ENCODE measurements around the gene SHISA5.
"Not testable (repeated sequence)": the region's sequence is repeated elsewhere in the genome, so short reads cannot be mapped to it uniquely, and the experiment has no call there.

SHISA5 gene

DNA sequence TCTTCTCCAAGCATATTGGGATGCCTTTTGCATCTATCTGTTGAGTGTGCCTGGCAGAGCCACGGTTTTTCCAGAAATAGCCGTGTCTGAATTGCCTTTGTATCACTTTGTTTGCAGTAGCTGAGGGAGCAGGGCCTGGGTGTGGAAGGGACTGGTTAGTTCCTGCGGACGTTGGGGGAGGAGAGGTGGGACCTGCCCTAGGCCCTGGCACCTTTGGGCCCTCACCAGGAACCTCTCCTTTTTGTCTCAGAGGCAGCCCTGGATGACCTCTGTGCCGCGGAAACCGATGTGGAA lies 38.8 kb downstream of the SHISA5 start:
- no peak for DNase-seq (ENCODE audit: extremely low read depth, low read depth)
- TF ChIP-seq, protein P1, sequence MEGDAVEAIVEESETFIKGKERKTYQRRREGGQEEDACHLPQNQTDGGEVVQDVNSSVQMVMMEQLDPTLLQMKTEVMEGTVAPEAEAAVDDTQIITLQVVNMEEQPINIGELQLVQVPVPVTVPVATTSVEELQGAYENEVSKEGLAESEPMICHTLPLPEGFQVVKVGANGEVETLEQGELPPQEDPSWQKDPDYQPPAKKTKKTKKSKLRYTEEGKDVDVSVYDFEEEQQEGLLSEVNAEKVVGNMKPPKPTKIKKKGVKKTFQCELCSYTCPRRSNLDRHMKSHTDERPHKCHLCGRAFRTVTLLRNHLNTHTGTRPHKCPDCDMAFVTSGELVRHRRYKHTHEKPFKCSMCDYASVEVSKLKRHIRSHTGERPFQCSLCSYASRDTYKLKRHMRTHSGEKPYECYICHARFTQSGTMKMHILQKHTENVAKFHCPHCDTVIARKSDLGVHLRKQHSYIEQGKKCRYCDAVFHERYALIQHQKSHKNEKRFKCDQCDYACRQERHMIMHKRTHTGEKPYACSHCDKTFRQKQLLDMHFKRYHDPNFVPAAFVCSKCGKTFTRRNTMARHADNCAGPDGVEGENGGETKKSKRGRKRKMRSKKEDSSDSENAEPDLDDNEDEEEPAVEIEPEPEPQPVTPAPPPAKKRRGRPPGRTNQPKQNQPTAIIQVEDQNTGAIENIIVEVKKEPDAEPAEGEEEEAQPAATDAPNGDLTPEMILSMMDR (IDR thresholded peaks at IDR 0.05; ENCODE audit: low read depth, low read length) = no peak

DNA sequence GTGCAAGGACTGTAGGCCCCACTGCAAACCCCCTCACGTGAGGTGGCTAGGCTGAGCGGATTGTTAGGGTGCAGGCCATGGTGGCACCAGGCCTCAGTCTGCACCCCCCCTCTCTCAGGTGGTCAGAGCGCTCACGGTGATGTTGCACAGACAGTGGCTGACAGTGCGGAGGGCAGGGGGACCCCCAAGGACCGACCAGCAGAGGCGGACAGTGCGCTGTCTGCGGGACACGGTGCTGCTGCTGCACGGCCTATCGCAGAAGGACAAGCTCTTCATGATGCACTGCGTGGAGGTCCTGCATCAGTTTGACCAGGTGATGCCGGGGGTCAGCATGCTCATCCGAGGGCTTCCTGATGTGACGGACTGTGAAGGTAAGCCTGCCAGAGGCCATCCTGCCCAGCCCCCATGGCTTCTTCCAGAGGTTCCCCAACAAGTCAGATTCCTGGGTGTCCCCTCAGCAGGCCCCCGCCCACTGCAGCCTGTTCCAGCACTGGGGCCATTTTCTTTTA lies 39.2 kb downstream of the SHISA5 start:
- TF ChIP-seq, protein P1 (IDR thresholded peaks at IDR 0.05; ENCODE audit: low read depth, low read length) = no peak

DNA sequence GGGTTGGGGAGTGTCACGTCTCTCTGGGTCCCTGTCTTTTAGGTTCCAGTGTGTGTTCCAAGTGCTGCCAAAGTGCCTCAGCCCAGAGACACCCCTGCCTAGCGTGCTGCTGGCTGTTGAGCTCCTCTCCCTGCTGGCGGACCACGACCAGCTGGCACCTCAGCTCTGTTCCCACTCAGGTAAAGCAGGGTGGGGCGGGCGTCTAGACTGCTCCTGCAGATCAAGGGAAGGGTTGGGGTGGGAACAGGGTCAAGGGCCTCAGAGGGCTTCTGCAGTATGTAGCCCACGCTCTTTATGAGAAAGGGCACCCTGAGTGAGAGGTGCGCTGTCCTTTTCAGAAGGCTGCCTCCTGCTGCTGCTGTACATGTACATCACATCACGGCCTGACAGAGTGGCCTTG lies 40.3 kb downstream of the SHISA5 start:
- DNase-seq (ENCODE audit: extremely low read depth, low read depth) = no peak
- TF ChIP-seq, protein P1 (IDR thresholded peaks at IDR 0.05; ENCODE audit: low read depth, low read length) = no peak

More for the DNA sequence above, 39.2 kb downstream of the SHISA5 start:
- DNase-seq (ENCODE audit: extremely low read depth, low read depth) = no peak

DNA sequence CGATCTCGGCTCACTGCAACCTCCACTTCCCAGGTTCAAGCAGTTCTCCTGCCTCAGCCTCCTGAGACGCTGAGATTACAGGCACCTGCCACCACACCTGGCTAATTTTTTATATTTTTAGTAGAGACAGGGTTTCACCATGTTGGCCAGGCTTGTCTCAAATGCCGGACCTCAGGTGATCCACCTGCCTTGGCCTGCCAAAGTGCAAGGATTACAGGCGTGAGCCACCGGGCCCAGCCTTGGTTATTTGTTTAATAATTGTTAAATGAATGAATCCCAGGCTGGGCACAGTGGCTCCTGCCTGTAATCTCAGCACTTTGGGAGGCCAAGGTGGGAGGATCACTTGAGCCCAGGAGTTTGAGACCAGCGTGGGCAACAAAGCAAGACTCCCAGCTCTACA lies 42.2 kb downstream of the SHISA5 start:
- not testable (repeated sequence) for DNase-seq (ENCODE audit: extremely low read depth, low read depth)

DNA sequence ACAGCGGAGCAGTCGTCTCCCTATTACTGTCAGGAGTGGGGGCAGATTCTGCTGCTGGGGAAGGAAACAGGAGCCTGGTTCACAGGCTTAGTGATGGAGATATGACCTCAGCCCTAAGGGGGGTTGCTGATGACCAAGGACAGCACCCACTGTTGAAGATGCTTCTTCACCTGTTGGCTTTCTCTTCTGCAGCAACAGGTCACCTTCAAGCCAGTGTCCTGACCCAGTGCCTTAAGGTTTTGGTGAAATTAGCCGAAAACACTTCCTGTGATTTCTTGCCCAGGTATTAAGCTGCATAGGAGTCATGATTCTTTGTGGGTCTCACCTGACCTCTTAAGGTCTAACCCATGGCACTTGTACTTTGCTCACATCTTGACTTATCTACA lies 43.5 kb downstream of the SHISA5 start:
- TF ChIP-seq, protein P1 (IDR thresholded peaks at IDR 0.05; ENCODE audit: low read depth, low read length) = no peak

DNA sequence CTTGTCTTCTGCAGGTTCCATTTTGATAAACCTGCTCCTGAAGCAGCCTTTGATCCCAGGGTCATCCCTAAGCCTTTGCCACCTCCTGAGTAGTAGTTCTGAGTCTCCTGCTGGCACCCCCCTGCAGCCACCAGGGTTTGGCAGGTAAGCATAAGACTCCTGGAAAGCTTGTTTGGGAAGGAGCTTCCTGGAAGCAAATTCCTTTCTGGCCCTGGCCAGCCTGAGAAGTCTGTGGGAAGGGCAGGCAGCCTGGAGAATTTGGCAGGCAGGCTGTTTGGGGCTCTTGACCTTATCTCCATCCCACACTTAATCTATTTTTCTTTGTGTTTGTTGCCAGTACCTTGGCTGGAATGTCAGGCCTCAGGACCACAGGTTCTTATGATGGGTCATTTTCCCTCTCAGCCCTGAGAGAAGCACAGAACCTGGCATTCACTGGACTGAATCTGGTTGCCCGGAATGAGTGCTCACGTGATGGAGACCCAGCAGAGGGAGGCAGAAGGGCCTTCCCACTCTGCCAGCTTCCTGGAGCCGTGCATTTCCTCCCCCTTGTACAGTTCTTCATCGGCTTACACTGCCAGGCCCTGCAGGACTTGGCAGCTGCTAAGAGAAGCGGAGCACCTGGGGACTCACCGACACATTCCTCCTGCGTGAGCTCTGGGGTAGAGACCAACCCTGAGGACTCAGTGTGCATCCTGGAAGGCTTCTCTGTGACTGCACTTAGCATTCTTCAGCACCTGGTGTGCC lies 44.0 kb downstream of the SHISA5 start:
- no peak for DNase-seq (ENCODE audit: extremely low read depth, low read depth)
- TF ChIP-seq, protein P1 (IDR thresholded peaks at IDR 0.05; ENCODE audit: low read depth, low read length) = no peak

More for the DNA sequence above, 43.5 kb downstream of the SHISA5 start:
- DNase-seq (ENCODE audit: extremely low read depth, low read depth) = no peak

DNA sequence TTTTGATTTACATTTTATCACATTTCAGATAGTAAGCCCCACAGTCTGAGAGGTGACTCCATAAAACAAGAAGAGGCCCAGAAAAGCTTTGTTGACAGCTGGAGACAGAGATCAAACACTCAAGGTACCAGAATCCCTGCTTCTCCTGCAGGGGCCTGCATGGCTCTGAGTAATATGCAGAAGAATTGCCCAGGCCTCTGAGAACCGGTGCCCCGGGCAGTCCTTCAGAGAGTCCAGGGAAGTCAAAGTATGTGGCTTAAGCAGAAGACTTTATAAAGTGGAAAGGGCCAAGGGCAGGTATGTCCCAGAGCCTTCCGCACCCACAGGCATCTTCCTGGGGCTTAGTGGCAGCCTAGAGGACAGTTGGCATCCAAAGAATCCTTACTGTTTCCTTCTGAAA lies 44.6 kb downstream of the SHISA5 start:
- TF ChIP-seq, protein P1 (IDR thresholded peaks at IDR 0.05; ENCODE audit: low read depth, low read length) = no peak
- no peak for DNase-seq (ENCODE audit: extremely low read depth, low read depth)

DNA sequence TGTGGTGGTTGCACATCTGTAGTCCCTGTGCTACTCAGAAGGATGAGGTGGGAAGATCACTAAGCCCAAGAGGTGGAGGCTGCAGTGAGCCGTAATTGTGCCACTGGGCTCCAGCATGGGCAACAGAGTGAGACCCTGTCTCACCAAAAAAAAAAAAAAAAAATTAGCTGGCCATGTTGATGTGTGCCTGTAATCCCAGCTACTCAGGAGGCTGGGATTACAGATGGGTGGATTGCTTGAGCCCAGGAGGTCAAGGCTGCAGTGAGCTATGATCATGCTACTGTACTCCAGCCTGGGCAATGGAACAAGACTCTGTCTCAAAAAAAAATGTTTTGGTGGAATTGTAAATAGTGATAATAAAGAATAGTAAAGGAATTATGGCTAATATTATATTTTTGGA lies 47.5 kb downstream of the SHISA5 start:
- TF ChIP-seq, protein P1 (IDR thresholded peaks at IDR 0.05; ENCODE audit: low read depth, low read length) = no peak
- no peak for DNase-seq (ENCODE audit: extremely low read depth, low read depth)

All from AG09319 (cell line).